ENCODE measurements around the gene CFAP299. TPM values are rescaled to one million over a fixed set of nuclear protein-coding genes. Genes with fewer than 3 reads are reported as not detected.
A peak's percentile ranks its signal among the peaks of the same experiment; 100 is the strongest.

Gene CFAP299
- total RNA-seq, 2 experiments from 2014 or later, result 0.63 to 3.7 TPM

GRCh38 chr4:80803337-80803736, 467.8 kb downstream of the CFAP299 start:
- Histone ChIP-seq H3K79me2 (ENCODE audit: insufficient read depth, low read depth, low read length) (no peaks in the 10 kb centered on the region), H3K36me3 (ENCODE audit: insufficient read depth, low read length) (peaks cover 21% of the 10 kb centered on the region; the same call in 1 of the 2 replicates), H3K27ac (ENCODE audit: low read depth, low read length, poor library complexity, severe bottlenecking) (no peak overlapping the region), H3K4me2 (ENCODE audit: low read length) (no peak overlapping the region), H4K20me1 (ENCODE audit: insufficient read depth, low read length) (no peaks in the 10 kb centered on the region), H2AFZ (ENCODE audit: low read length) (no peak overlapping the region; the same call in 1 of the 2 replicates), H3K4me1 (ENCODE audit: insufficient read depth, low read length, poor library complexity, severe bottlenecking) (no peaks in the 10 kb centered on the region), H3K4me3 (ENCODE audit: low read depth, low read length, poor library complexity, severe bottlenecking) (no peak overlapping the region), H3K9me3 (ENCODE audit: low read length) (peaks cover 42% of the 10 kb centered on the region), H3K9me2 (ENCODE audit: insufficient read depth, low read length) (no peaks in the 10 kb centered on the region)
- peak; percentile 36 for DNase-seq (ENCODE audit: low spot score)
- POLR2A ChIA-PET, result interaction anchor here (0.5 to 1.8 kb wide), 10 partner anchors 8 to 104 kb away, joined by 3 to 11 read pairs (median 3); no protein-coding TSS in a partner anchor
- TF ChIP-seq EZH2phosphoT487 (IDR thresholded peaks at IDR 0.05; ENCODE audit: borderline replicate concordance, low read depth, low read length) (no peak), CTCF (conservative IDR thresholded peaks at IDR 0.05; ENCODE audit: low read length) (no peak)
- intact Hi-C loops (cut with micrococcal nuclease; ENCODE audit: unreplicated experiment), result no loop called here
- BruUV-seq (replicated peaks), result no TSS peak
- CTCF ChIA-PET (ENCODE audit: unreplicated experiment), result no interaction called here

- Histone ChIP-seq H3K79me2 (ENCODE audit: insufficient read depth, low read depth, low read length) (no peaks in the 10 kb centered on the region), H3K9me2 (ENCODE audit: insufficient read depth, low read length) (no peaks in the 10 kb centered on the region), H3K4me3 (ENCODE audit: low read depth, low read length, poor library complexity, severe bottlenecking) (no peak overlapping the region), H2AFZ (ENCODE audit: low read length) (peak overlapping the region; percentile 1; the same call in 1 of the 2 replicates), H3K4me2 (ENCODE audit: low read length) (no peak overlapping the region), H3K9me3 (ENCODE audit: low read length) (peaks cover 36% of the 10 kb centered on the region), H4K20me1 (ENCODE audit: insufficient read depth, low read length) (no peaks in the 10 kb centered on the region), H3K27ac (ENCODE audit: low read depth, low read length, poor library complexity, severe bottlenecking) (no peak overlapping the region), H3K36me3 (ENCODE audit: insufficient read depth, low read length) (peaks cover 19% of the 10 kb centered on the region; the same call in 1 of the 2 replicates), H3K4me1 (ENCODE audit: insufficient read depth, low read length, poor library complexity, severe bottlenecking) (no peaks in the 10 kb centered on the region)
- DNase-seq (ENCODE audit: low spot score), result no peak
- no TSS peak for BruUV-seq (replicated peaks)
- TF ChIP-seq EZH2phosphoT487 (IDR thresholded peaks at IDR 0.05; ENCODE audit: borderline replicate concordance, low read depth, low read length), result no peak
- no peak for TF ChIP-seq CTCF (conservative IDR thresholded peaks at IDR 0.05; ENCODE audit: low read length)
- intact Hi-C loops (cut with micrococcal nuclease; ENCODE audit: unreplicated experiment), result no loop called here
- CTCF ChIA-PET (ENCODE audit: unreplicated experiment), result no interaction called here
- POLR2A ChIA-PET, result interaction anchor here (1.1 to 1.3 kb wide), 2 partner anchors 14 to 16 kb away, joined by 3 to 4 read pairs; no protein-coding TSS in a partner anchor
Measured at GRCh38 chr4:80806472-80806871, 470.9 kb downstream of the CFAP299 start.

- H2AFZ ChIP-seq (ENCODE audit: low read length), result peak overlapping the region; percentile 30; the same call in 1 of the 2 replicates
- ChIA-PET POLR2A (no interaction called here), CTCF (ENCODE audit: unreplicated experiment) (no interaction called here)
- H3K36me3 ChIP-seq (ENCODE audit: insufficient read depth, low read length), result peaks cover 3% of the 10 kb centered on the region; the same call in 1 of the 2 replicates
- no peaks in the 10 kb centered on the region for H3K9me2 ChIP-seq (ENCODE audit: insufficient read depth, low read length)
- no peak overlapping the region for H3K4me3 ChIP-seq (ENCODE audit: low read depth, low read length, poor library complexity, severe bottlenecking)
- H3K4me1 ChIP-seq (ENCODE audit: insufficient read depth, low read length, poor library complexity, severe bottlenecking), result peaks cover 9% of the 10 kb centered on the region
- no TSS peak for BruUV-seq (replicated peaks)
- no peak overlapping the region for H3K4me2 ChIP-seq (ENCODE audit: low read length)
- no peaks in the 10 kb centered on the region for H3K79me2 ChIP-seq (ENCODE audit: insufficient read depth, low read depth, low read length)
- no peak for DNase-seq (ENCODE audit: low spot score)
- intact Hi-C loops (cut with micrococcal nuclease; ENCODE audit: unreplicated experiment), result no loop called here
- peaks cover 14% of the 10 kb centered on the region; the same call in 1 of the 2 replicates for H3K9me3 ChIP-seq (ENCODE audit: low read length)
- no peak overlapping the region for H3K27ac ChIP-seq (ENCODE audit: low read depth, low read length, poor library complexity, severe bottlenecking)
- H4K20me1 ChIP-seq (ENCODE audit: insufficient read depth, low read length), result no peaks in the 10 kb centered on the region
- no peak for TF ChIP-seq CTCF (conservative IDR thresholded peaks at IDR 0.05; ENCODE audit: low read length)
- TF ChIP-seq EZH2phosphoT487 (IDR thresholded peaks at IDR 0.05; ENCODE audit: borderline replicate concordance, low read depth, low read length), result no peak
Measured at GRCh38 chr4:80809039-80809729, 473.7 kb downstream of the CFAP299 start.
